HepG2 (cell line): ENCODE data around the gene VILL. TPM values are rescaled to one million over a fixed set of nuclear protein-coding genes. Genes with fewer than 3 reads are reported as not detected.

Experiments used
- ATF7 ChIP-seq, 2 experiments: fragments of 450-650 bp in 1 of 2; sonication (generic) in 1 of 2; formaldehyde crosslinking in 1 of 2; IDR thresholded peaks; 2 replicates each; pipeline versions ENCODE4 v1.4.0 to v1.6.1; 2016 to 2020; ENCODE audit warnings: antibody characterized with exemption in 1 of 2, mild to moderate bottlenecking in 1 of 2, missing genetic modification reagents in 1 of 2
- GTF3A ChIP-seq: sonication (generic); formaldehyde crosslinking; conservative IDR thresholded peaks from 2 replicates; pipeline ENCODE4 v1.4.0; 2020; ENCODE audit warnings: mild to moderate bottlenecking, missing genetic modification reagents
- HNRNPLL ChIP-seq: fragments of 200-400 bp; formaldehyde crosslinking; IDR thresholded peaks from 2 replicates; pipeline ENCODE4 v1.6.1; 2017; ENCODE audit warnings: mild to moderate bottlenecking, low read depth, low read length; ENCODE audit not compliant: poor library complexity, severe bottlenecking
- IRF2 ChIP-seq: IDR thresholded peaks from 2 replicates; pipeline ENCODE4 v1.6.1; 2018; ENCODE audit warnings: missing genetic modification reagents, missing compliant biosample characterization
- MAZ ChIP-seq, 2 experiments: sonication (generic) in 1 of 2; formaldehyde crosslinking in 1 of 2; IDR thresholded peaks; 2 replicates each; pipeline versions ENCODE4 v1.5.0 to v1.6.1; 2012 to 2020; ENCODE audit warnings: low read depth in 2 of 2, mild to moderate bottlenecking in 2 of 2, borderline replicate concordance in 1 of 2, improper control_type of control experiment in 1 of 2, low read length in 1 of 2, missing genetic modification reagents in 1 of 2, moderate library complexity in 1 of 2
- NFYB ChIP-seq: sonication (generic); formaldehyde crosslinking; IDR thresholded peaks from 2 replicates; pipeline ENCODE4 v1.4.0; 2020; ENCODE audit warnings: missing genetic modification reagents
- REL ChIP-seq: sonication (generic); formaldehyde crosslinking; conservative IDR thresholded peaks from 2 replicates; pipeline ENCODE4 v1.8.0; 2022; ENCODE audit warnings: mild to moderate bottlenecking, missing genetic modification reagents, moderate library complexity
- SNAPC4 ChIP-seq: sonication (generic); formaldehyde crosslinking; IDR thresholded peaks from 2 replicates; pipeline ENCODE4 v1.4.0; 2020; ENCODE audit warnings: mild to moderate bottlenecking, missing genetic modification reagents
- TBL1XR1 ChIP-seq: fragments of 150-350 bp; IDR thresholded peaks from 2 replicates; pipeline ENCODE4 v1.6.1; 2014; ENCODE audit warnings: borderline replicate concordance, low read length; ENCODE audit not compliant: partially characterized antibody
- ZFP91 ChIP-seq: sonication (generic); formaldehyde crosslinking; IDR thresholded peaks from 2 replicates; pipeline ENCODE4 v1.9.0; 2022; ENCODE audit warnings: missing genetic modification reagents, mild to moderate bottlenecking, borderline replicate concordance
- ZNF142 ChIP-seq: sonication (generic); formaldehyde crosslinking; IDR thresholded peaks from 2 replicates; pipeline ENCODE4 v1.4.0; 2020; ENCODE audit warnings: missing genetic modification reagents
- ZNF292 ChIP-seq: sonication (generic); formaldehyde crosslinking; IDR thresholded peaks from 2 replicates; pipeline ENCODE4 v1.8.1; 2022; ENCODE audit warnings: mild to moderate bottlenecking, low read depth, missing genetic modification reagents, borderline replicate concordance
- ZNF672 ChIP-seq: sonication (generic); formaldehyde crosslinking; IDR thresholded peaks from 2 replicates; pipeline ENCODE4 v1.8.1; 2022; ENCODE audit warnings: missing genetic modification reagents
- polyA plus RNA-seq, 8 experiments: library from polyadenylated mRNA; depleted of rRNA in 3 of 8; stranded (reverse) in 7 of 8; unstranded in 1 of 8; fragments of >200 nt; fragmentation: Illumina TruSeq in 4 of 8; extraction: Trizol in 4 of 8; gene quantifications; 2 replicates each; pipeline versions ENCODE4 v1.2.1 to v1.2.3, GENCODE V29; 2011 to 2016; ENCODE audit warnings: low read depth in 4 of 8, missing spikeins in 1 of 8, mixed read lengths in 1 of 8; ENCODE audit not compliant: insufficient read depth in 1 of 8
- total RNA-seq, 5 experiments: library from RNA; depleted of rRNA; stranded (reverse); fragments of >200 nt; fragmentation: Illumina TruSeq; extraction: Trizol; gene quantifications; 2 replicates each; pipeline ENCODE4 v1.2.3, GENCODE V29; 2016; ENCODE audit warnings: low read depth in 1 of 5
- TF ChIP-seq, protein P1 (sequence below): sonication (generic); formaldehyde crosslinking; IDR thresholded peaks from 2 replicates; pipeline ENCODE4 v1.5.0; 2020; ENCODE audit warnings: missing genetic modification reagents

The VILL gene
- total and polyA plus RNA-seq, 2 of the 13 experiments (the other 11 are each of a cell fraction or from before 2014, with no cell fraction given), result 3.2 to 5.3 TPM

DNA sequence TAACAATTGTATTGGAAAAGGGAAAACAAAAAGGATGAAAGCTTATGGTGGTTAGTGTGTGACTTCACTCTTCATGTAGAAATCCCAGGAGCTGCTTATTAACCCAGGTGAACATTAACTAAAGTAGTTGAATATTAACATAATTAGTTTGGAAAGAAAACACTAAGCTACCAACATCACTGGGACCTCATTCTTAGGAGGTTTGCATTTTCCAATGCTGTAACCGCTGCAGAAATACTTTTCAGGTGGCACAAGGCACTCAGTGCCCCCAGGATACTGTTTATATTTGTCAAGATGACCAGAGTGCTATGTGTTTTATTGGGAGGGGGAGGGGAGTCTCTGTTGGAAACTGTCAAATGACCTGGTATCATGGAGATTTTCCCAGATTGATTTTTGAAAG is 25.9 kb upstream of the VILL start (continued):
- TF ChIP-seq ZNF142 (CRISPR knock-in tag) (no peak), ATF7 (IDR thresholded peaks at IDR 0.05) (no peak), ATF7 (CRISPR knock-in tag; IDR thresholded peaks at IDR 0.05) (no peak), ZNF672 (CRISPR knock-in tag) (no peak), ZFP91 (CRISPR knock-in tag) (no peak), GTF3A (CRISPR knock-in tag) (no peak), IRF2 (CRISPR knock-in tag) (0 out of 2 replicates have a peak, but pooled peaks have one; percentile 36), SNAPC4 (CRISPR knock-in tag) (no peak), MAZ (IDR thresholded peaks at IDR 0.05; ENCODE audit: borderline replicate concordance, low read depth, low read length) (no peak), MAZ (CRISPR knock-in tag; IDR thresholded peaks at IDR 0.05; ENCODE audit: low read depth) (no peak), ZNF292 (CRISPR knock-in tag) (0 out of 2 replicates have a peak, but pooled peaks have one; percentile 7), TBL1XR1 (no peak), REL (no peak), HNRNPLL (no peak), NFYB (CRISPR knock-in tag) (no peak)
- TF ChIP-seq, protein P1, sequence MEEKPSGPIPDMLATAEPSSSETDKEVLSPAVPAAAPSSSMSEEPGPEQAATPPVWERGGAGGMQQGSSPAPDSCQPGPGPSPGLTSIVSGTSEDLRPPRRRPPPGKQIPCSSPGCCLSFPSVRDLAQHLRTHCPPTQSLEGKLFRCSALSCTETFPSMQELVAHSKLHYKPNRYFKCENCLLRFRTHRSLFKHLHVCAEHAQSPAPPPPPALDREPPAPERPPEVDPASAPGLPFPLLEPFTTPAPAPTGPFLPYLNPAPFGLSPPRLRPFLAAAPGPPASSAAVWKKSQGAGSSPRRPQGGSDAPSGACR (CRISPR knock-in tag), result no peak
